ENCODE data around the gene SLC27A4.

DNA sequence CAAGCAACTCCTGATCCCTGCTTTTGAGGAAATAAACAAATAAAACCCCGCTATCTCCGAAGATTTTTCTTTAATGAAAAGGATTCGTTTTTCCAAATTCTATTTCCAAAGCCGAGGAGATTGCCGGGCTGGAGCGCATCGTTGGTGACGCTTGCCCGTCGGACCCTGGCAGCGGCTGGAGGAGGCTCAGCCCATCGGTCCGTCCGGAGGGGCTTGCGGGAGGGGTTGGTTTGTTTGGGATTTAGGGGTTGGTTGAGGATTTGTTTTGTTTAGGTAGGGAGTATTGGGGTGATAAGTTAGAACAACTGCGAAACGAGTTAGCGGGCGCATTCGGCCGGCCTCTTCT lies 51.6 kb downstream of the SLC27A4 start:
- TF ChIP-seq, protein P1, sequence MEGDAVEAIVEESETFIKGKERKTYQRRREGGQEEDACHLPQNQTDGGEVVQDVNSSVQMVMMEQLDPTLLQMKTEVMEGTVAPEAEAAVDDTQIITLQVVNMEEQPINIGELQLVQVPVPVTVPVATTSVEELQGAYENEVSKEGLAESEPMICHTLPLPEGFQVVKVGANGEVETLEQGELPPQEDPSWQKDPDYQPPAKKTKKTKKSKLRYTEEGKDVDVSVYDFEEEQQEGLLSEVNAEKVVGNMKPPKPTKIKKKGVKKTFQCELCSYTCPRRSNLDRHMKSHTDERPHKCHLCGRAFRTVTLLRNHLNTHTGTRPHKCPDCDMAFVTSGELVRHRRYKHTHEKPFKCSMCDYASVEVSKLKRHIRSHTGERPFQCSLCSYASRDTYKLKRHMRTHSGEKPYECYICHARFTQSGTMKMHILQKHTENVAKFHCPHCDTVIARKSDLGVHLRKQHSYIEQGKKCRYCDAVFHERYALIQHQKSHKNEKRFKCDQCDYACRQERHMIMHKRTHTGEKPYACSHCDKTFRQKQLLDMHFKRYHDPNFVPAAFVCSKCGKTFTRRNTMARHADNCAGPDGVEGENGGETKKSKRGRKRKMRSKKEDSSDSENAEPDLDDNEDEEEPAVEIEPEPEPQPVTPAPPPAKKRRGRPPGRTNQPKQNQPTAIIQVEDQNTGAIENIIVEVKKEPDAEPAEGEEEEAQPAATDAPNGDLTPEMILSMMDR (IDR thresholded peaks at IDR 0.05): no peak
- no peak for TF ChIP-seq POLR2A (IDR thresholded peaks at IDR 0.05)

Measured in vagina (tissue), 2 donors.